H1 (cell line): ENCODE results near the gene HES1. TPM values are rescaled to one million over a fixed set of nuclear protein-coding genes. Genes with fewer than 3 reads are reported as not detected.

ENCODE experiments used
- CTCF ChIA-PET: fragments of 300-600 bp; sonication (Branson Sonifier 250); formaldehyde crosslinking; loops from one replicate; lab custom pipeline; 2021; ENCODE audit not compliant: partially characterized antibody; lab: Charles Lee
- POLR2A ChIA-PET: fragments of 300-600 bp; sonication (Branson Sonifier 250); formaldehyde crosslinking; loops from one replicate; lab custom pipeline; 2021; ENCODE audit warnings: inconsistent platforms; ENCODE audit not compliant: partially characterized antibody; lab: Charles Lee
- DNase-seq, 2 experiments: peaks; one replicate each; pipeline versions ENCODE4 v3.0.0 to v3.0.0-alpha.2; 2010 to 2022; ENCODE audit warnings: low spot score in 2 of 2, low read depth in 1 of 2, mixed read lengths in 1 of 2
- FAIRE-seq: peaks from 2 replicates; lab custom pipeline; 2011; peaks lifted over from hg19 to GRCh38; lab: Jason Lieb, UNC
- H2AFZ ChIP-seq: 2 replicates; pipeline ENCODE4 v1.8.1; 2012; ENCODE audit warnings: low read length, inconsistent platforms
- H2AK5ac ChIP-seq: 2 replicates; pipeline ENCODE4 v1.6.1; 2013; ENCODE audit warnings: low read depth, low read length
- H2BK120ac ChIP-seq: replicated peaks from 2 replicates; pipeline ENCODE3; 2013; ENCODE audit warnings: low read depth, low read length, inconsistent platforms
- H2BK12ac ChIP-seq: 2 replicates; pipeline ENCODE4 v1.6.1; 2013; ENCODE audit warnings: low read depth, low read length
- H2BK15ac ChIP-seq: 2 replicates; pipeline ENCODE4 v1.6.1; 2013; ENCODE audit warnings: low read length
- H2BK20ac ChIP-seq: 2 replicates; pipeline ENCODE4 v1.6.1; 2013; ENCODE audit warnings: low read length
- H2BK5ac ChIP-seq: 2 replicates; pipeline ENCODE4 v1.6.1; 2013; ENCODE audit warnings: low read depth, low read length
- H3K14ac ChIP-seq: 2 replicates; pipeline ENCODE4 v1.6.1; 2013; ENCODE audit warnings: inconsistent platforms; ENCODE audit not compliant: insufficient read length
- H3K18ac ChIP-seq: 2 replicates; pipeline ENCODE4 v1.6.1; 2013; ENCODE audit warnings: low read length; ENCODE audit errors: extremely low read depth
- H3K23ac ChIP-seq: 2 replicates; pipeline ENCODE4 v1.6.1; 2013; ENCODE audit warnings: inconsistent platforms; ENCODE audit not compliant: insufficient read length
- H3K23me2 ChIP-seq: 2 replicates; pipeline ENCODE4 v1.6.1; 2013; ENCODE audit warnings: low read depth, low read length
- H3K27ac ChIP-seq: 2 replicates; pipeline ENCODE4 v1.6.1; 2011; ENCODE audit warnings: low read depth, low read length, inconsistent platforms
- H3K27me3 ChIP-seq, 4 experiments: replicated peaks in 1 of 4; 1 replicate in 1 of 4; 2 replicates in 3 of 4; pipeline versions ENCODE4 v1.6.1 to v1.8.1; 2011 to 2013; ENCODE audit warnings: low read length in 3 of 4, mild to moderate bottlenecking in 3 of 4, inconsistent platforms in 2 of 4, mixed read lengths in 2 of 4, moderate library complexity in 1 of 4; ENCODE audit not compliant: control insufficient read depth in 3 of 4, insufficient read depth in 3 of 4; ENCODE audit errors: extremely low read depth in 1 of 4
- H3K36me3 ChIP-seq, 4 experiments: 2 replicates each; pipeline versions ENCODE4 v1.6.1 to v1.8.1; 2011 to 2013; ENCODE audit warnings: mild to moderate bottlenecking in 4 of 4, low read length in 3 of 4, moderate library complexity in 2 of 4, control low read depth in 1 of 4, inconsistent platforms in 1 of 4; ENCODE audit not compliant: insufficient read depth in 4 of 4, control insufficient read depth in 2 of 4
- H3K4ac ChIP-seq: replicated peaks from 2 replicates; pipeline ENCODE3; 2013; ENCODE audit warnings: low read length, low read depth, mixed read lengths, inconsistent platforms; ENCODE audit not compliant: insufficient read length
- H3K4me1 ChIP-seq, 4 experiments: replicated peaks in 1 of 4; 1 replicate in 1 of 4; 2 replicates in 3 of 4; pipeline versions ENCODE4 v1.6.1 to v1.8.1; 2011 to 2013; ENCODE audit warnings: low read length in 3 of 4, inconsistent platforms in 2 of 4, mixed read lengths in 1 of 4; ENCODE audit not compliant: insufficient read depth in 4 of 4, control insufficient read depth in 3 of 4
- H3K4me2 ChIP-seq, 2 experiments: 2 replicates each; pipeline versions ENCODE4 v1.6.1 to v1.8.1; 2011 to 2013; ENCODE audit warnings: low read depth in 2 of 2, low read length in 2 of 2, control low read depth in 1 of 2, inconsistent platforms in 1 of 2, mild to moderate bottlenecking in 1 of 2; ENCODE audit not compliant: insufficient read depth in 1 of 2
- H3K4me3 ChIP-seq, 4 experiments: fragments of 200-600, 300-600 bp in 1 of 4; sonication (generic), shearing (Covaris generic), sonication (Bioruptor Twin) in 1 of 4; 2 replicates each; pipeline versions ENCODE4 v1.5.1 to v1.8.1; 2011 to 2016; ENCODE audit warnings: low read length in 4 of 4, low read depth in 3 of 4, control low read depth in 2 of 4, inconsistent platforms in 2 of 4, mild to moderate bottlenecking in 2 of 4, mixed read lengths in 1 of 4, moderate library complexity in 1 of 4; ENCODE audit not compliant: insufficient read depth in 2 of 4; ENCODE audit errors: extremely low read depth in 1 of 4
- H3K56ac ChIP-seq: replicated peaks from 2 replicates; pipeline ENCODE3; 2013; ENCODE audit warnings: low read depth, mild to moderate bottlenecking, mixed read lengths, low read length, inconsistent platforms; ENCODE audit not compliant: insufficient read length
- H3K79me1 ChIP-seq: 2 replicates; pipeline ENCODE4 v1.6.1; 2013; ENCODE audit warnings: low read depth, low read length, control low read depth
- H3K79me2 ChIP-seq, 2 experiments: 2 replicates each; pipeline versions ENCODE4 v1.6.1 to v1.8.1; 2012 to 2013; ENCODE audit warnings: low read length in 2 of 2, mild to moderate bottlenecking in 2 of 2, inconsistent platforms in 1 of 2; ENCODE audit not compliant: insufficient read depth in 2 of 2, control insufficient read depth in 1 of 2
- H3K9ac ChIP-seq, 4 experiments: replicated peaks in 1 of 4; 1 replicate in 1 of 4; 2 replicates in 3 of 4; pipeline versions ENCODE4 v1.6.1 to v1.8.1; 2011 to 2013; ENCODE audit warnings: low read depth in 3 of 4, low read length in 3 of 4, control low read depth in 2 of 4, mild to moderate bottlenecking in 2 of 4, moderate library complexity in 2 of 4, inconsistent platforms in 1 of 4; ENCODE audit errors: extremely low read depth in 1 of 4
- H3K9me3 ChIP-seq, 2 experiments: 2 replicates each; pipeline versions ENCODE4 v1.6.1 to v1.8.1; 2012 to 2013; ENCODE audit warnings: mild to moderate bottlenecking in 2 of 2, moderate library complexity in 2 of 2, control low read depth in 1 of 2, inconsistent platforms in 1 of 2, low read depth in 1 of 2, low read length in 1 of 2, mixed read lengths in 1 of 2; ENCODE audit not compliant: insufficient read depth in 2 of 2
- H4K20me1 ChIP-seq, 2 experiments: replicated peaks in 1 of 2; 2 replicates each; pipeline versions ENCODE3 to v1.8.1; 2011 to 2013; ENCODE audit warnings: inconsistent platforms in 2 of 2, low read length in 2 of 2, mild to moderate bottlenecking in 1 of 2; ENCODE audit not compliant: insufficient read depth in 2 of 2, control insufficient read depth in 1 of 2
- H4K5ac ChIP-seq: 2 replicates; pipeline ENCODE4 v1.6.1; 2013; ENCODE audit warnings: low read length, low read depth, mixed read lengths, inconsistent platforms; ENCODE audit not compliant: insufficient read length
- H4K8ac ChIP-seq: 2 replicates; pipeline ENCODE4 v1.8.0; 2013; ENCODE audit warnings: mild to moderate bottlenecking, moderate library complexity, low read length, inconsistent platforms; ENCODE audit not compliant: insufficient read depth; ENCODE audit errors: extremely low read depth
- H4K91ac ChIP-seq: replicated peaks from 2 replicates; pipeline ENCODE3; 2013; ENCODE audit warnings: low read length, mixed read lengths, inconsistent platforms; ENCODE audit not compliant: insufficient read length
- CHD1 ChIP-seq: IDR thresholded peaks from 2 replicates; pipeline ENCODE4 v1.6.1; 2012; ENCODE audit warnings: low read depth, low read length, improper control_type of control experiment
- CTBP2 ChIP-seq: IDR thresholded peaks from 2 replicates; pipeline ENCODE4 v1.7.0; 2011; ENCODE audit warnings: borderline replicate concordance, mild to moderate bottlenecking, moderate library complexity, mixed read lengths, low read length; ENCODE audit not compliant: insufficient read depth, insufficient read length
- JUND ChIP-seq: IDR thresholded peaks from 2 replicates; pipeline ENCODE4 v1.6.1; 2011; ENCODE audit warnings: mild to moderate bottlenecking, improper control_type of control experiment, low read length
- KDM5A ChIP-seq: fragments of 200-600 bp; IDR thresholded peaks from 2 replicates; pipeline ENCODE4 v1.7.1; 2012; ENCODE audit warnings: mild to moderate bottlenecking, low read length, inconsistent platforms, mixed read lengths
- POU5F1 ChIP-seq: IDR thresholded peaks from 2 replicates; pipeline ENCODE4 v1.6.1; 2011; ENCODE audit warnings: low read depth, mild to moderate bottlenecking, low read length, moderate library complexity
- SIRT6 ChIP-seq: IDR thresholded peaks from one replicate; pipeline ENCODE4 v1.7.1; 2012; ENCODE audit warnings: low read length, inconsistent platforms
- ZNF274 ChIP-seq: IDR thresholded peaks from 2 replicates; pipeline ENCODE4 v1.7.0; 2012; ENCODE audit warnings: low read length, borderline replicate concordance; ENCODE audit errors: extremely low read depth
- WGBS, 2 experiments: shearing (Covaris generic) in 1 of 2; methylation state at CpG; one replicate each; pipeline versions ENCODE4 v1.1.6 to v1.1.7; 2013 to 2015; ENCODE audit warnings: low lambda C conversion rate in 2 of 2, mixed read lengths in 2 of 2, inconsistent platforms in 1 of 2, low coverage in 1 of 2, missing lambda C conversion rate in 1 of 2; ENCODE audit not compliant: insufficient replicate concordance in 2 of 2, insufficient coverage in 1 of 2, insufficient read length in 1 of 2; ENCODE audit errors: extremely low coverage in 1 of 2, missing lambda C conversion rate in 1 of 2; 5-methylcytosine and 5-hydroxymethylcytosine counted together
- polyA plus RNA-seq, 7 experiments: library from polyadenylated mRNA; depleted of rRNA in 3 of 7; stranded (reverse) in 5 of 7; unstranded in 2 of 7; fragments of >200 nt in 5 of 7; fragments of 200-250 nt in 2 of 7; gene quantifications; 1 replicate in 5 of 7; 2 replicates in 1 of 7; 4 replicates in 1 of 7; pipeline versions ENCODE4 v1.2.1 to v1.2.3, GENCODE V29; 2011 to 2013; ENCODE audit warnings: missing spikeins in 2 of 7, mixed read lengths in 2 of 7
- total RNA-seq: library from RNA; stranded (reverse); fragmentation: NEBNext Ultra II Directional; extraction: Animal tissue kit (Norgen Biotek cat#: 25700); gene quantifications from 2 replicates; pipeline ENCODE4 v1.2.1, GENCODE V29; 2021

HES1 gene
- total and polyA plus RNA-seq, 2 of the 8 experiments (the other 6 are each of a cell fraction or from before 2014, with no cell fraction given) = 7.9 to 12.9 TPM

DNA sequence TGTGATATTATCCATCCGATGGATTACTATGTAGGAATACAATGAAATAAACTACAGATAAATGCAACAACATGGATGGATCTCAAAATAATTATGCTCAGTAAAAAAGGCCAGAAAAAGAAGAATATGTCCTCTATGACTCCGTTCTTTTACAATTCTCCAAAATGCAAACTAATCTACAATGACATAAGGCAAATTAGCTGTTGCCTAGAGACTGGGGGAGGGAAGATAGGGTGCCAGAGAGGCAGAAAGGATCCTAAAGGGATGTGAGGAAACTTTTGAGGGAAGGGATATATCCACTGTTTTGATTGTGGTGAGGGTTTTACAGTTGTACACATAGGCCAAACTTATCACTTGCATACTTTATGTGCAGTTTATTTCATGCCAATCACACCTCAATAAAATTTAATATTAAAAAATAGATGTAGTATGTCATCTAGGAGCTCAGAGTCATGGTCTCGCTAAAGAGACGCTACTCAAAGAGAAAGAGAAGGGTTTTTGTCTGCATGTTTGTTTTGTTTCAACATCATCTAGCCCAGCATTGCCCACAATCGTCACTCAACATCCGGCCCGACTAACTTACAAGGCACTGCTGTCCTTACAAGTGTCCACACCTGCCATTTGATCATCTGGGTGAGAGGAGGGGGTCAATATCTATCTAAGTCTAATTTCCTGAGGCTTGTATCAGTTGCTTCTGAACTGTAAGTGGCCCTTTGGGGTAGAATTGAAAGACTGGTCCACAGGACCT, 29.5 kb downstream of the HES1 start:
- no peaks in the 10 kb centered on the region for H3K36me3 ChIP-seq
- no peak overlapping the region for H3K27ac ChIP-seq
- H2BK15ac ChIP-seq = no peak overlapping the region
- no peak overlapping the region for H2AFZ ChIP-seq
- no peak overlapping the region for H3K56ac ChIP-seq
- peak overlapping the region; percentile 7; the same call in 1 of the 2 replicates for H3K18ac ChIP-seq
- FAIRE-seq (no peak), DNase-seq (no peak)
- CTCF ChIA-PET = interaction anchor here (0.7 to 3.2 kb wide), 11 partner anchors 11 to 385 kb away, joined by 3 to 18 read pairs (median 4); no protein-coding TSS in a partner anchor
- H3K79me1 ChIP-seq = no peaks in the 10 kb centered on the region
- peaks cover 0 to 20% (median 6%) of the 10 kb centered on the region in 4 experiments; a peak in 6 of 7 replicates for H3K4me1 ChIP-seq
- no peak overlapping the region for H4K91ac ChIP-seq
- POLR2A ChIA-PET = interaction anchor here (1.5 to 2.2 kb wide), 2 partner anchors 28 to 384 kb away, joined by 4 to 9 read pairs; partner anchors contain the start of gene HES1
- H3K9me3 ChIP-seq = no peaks in the 10 kb centered on the region
- no peak overlapping the region for H3K14ac ChIP-seq
- H3K23me2 ChIP-seq = no peaks in the 10 kb centered on the region; the same call in 1 of the 2 replicates
- WGBS, 2 experiments = 85% methylated on average over 7 of the region's 7 CpGs; no CpG with 5 or more reads in 1 of the 2 experiments
- H3K4me2 ChIP-seq = no peak overlapping the region
- 0 out of 2 replicates have a peak overlapping the region, but pooled peaks have one; percentile 56 for H2BK12ac ChIP-seq
- H2BK5ac ChIP-seq = no peak overlapping the region
- H3K9ac ChIP-seq = no peak overlapping the region
- no peak overlapping the region for H2BK20ac ChIP-seq
- H3K27me3 ChIP-seq = no peaks in the 10 kb centered on the region; a peak in 1 of 7 replicates
- H4K8ac ChIP-seq = no peak overlapping the region
- H3K79me2 ChIP-seq = no peaks in the 10 kb centered on the region
- H2AK5ac ChIP-seq = no peak overlapping the region
- no peak overlapping the region for H2BK120ac ChIP-seq
- H3K23ac ChIP-seq = no peak overlapping the region
- no peak overlapping the region for H4K5ac ChIP-seq
- H4K20me1 ChIP-seq = no peaks in the 10 kb centered on the region
- H3K4ac ChIP-seq = no peak overlapping the region
- TF ChIP-seq CHD1 (no peak), SIRT6 (no peak), ZNF274 (no peak), CTBP2 (no peak), POU5F1 (no peak), JUND (no peak), KDM5A (no peak)
- no peak overlapping the region for H3K4me3 ChIP-seq
